Iris pigment epithelial cell (primary cell): Measurements from ENCODE around the gene PRAC2.

ENCODE experiments used
- DNase-seq: peaks from one replicate; pipeline ENCODE4 v3.0.0-alpha.2; 2011; ENCODE audit warnings: low read depth

PRAC2 gene

GRCh38 chr17:48720266-48721008 lies 2.5 kb upstream of the PRAC2 start:
- DNase-seq = no peak

DNA sequence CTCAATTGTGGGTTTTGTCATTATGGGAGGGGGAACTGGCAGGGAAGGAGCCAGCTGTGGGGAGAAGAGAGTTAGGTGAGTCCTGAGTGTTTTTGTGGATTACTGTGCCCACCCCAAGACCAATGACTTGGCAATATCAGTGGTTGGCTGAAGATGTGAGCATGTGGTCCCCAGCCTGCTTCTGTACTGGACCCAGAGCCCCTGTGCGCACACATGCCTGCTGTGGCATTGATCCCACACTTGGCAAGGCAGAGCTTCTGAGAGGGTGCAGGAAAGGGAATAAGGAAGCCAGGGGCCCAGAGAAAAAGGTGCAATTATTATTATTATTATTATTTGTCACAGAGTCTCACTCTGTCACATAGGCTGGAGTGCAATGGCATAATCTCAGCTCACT lies 2.0 kb upstream of the PRAC2 start:
- no peak for DNase-seq

- no peak for DNase-seq
Observed at GRCh38 chr17:48722201-48722907, 631 bp upstream of the PRAC2 start, which contains the start of gene PRAC1. Gene PRAC1 (minus strand): TSS chr17:48722518. CDS start chr17:48722392, 126 bp downstream.

DNA sequence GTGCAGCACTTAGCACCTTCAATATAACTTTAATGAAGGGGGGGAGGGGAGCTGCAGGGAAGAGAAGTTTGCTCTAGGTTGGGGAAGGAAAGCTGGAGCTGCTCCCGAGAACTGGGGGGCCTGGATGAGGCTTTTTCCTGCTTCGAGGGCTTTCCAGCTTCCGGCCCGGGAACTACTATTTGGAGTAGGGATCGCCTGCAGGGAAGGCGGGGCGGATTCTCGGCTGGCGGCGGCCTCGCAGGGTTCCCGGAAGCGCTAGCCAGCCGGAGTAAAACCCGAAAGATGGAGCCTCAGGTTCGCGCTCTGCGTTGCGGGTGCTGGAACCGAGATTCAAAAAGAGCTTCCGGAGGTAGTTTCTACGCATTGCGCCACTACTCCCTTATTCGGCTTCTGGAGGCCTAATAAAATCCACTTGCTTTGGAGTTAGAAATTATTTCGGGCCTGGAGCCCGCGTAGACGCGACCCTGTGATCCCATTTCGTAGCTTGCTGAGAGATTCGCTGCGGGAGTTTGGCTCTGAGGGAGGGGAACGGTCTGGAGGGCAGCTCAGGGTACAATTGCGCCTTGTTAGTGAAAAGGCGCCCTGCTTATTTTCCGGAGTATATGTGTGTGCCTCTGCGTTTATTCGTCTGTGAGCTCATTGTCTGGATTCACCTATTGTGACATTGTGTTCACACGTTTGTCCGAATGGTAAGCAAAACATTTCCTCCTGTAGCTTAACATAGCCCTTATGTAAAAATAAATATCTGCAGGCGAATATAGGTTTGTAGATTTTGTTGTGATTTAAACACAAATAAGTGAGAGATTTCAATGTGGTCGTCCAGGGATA lies 652 bp downstream of the PRAC2 start:
- DNase-seq = no peak

GRCh38 chr17:48724251-48725003 lies 1.4 kb downstream of the PRAC2 start:
- peak; percentile 80 for DNase-seq

GRCh38 chr17:48725004-48725287 lies 2.0 kb downstream of the PRAC2 start:
- DNase-seq = no peak

DNA sequence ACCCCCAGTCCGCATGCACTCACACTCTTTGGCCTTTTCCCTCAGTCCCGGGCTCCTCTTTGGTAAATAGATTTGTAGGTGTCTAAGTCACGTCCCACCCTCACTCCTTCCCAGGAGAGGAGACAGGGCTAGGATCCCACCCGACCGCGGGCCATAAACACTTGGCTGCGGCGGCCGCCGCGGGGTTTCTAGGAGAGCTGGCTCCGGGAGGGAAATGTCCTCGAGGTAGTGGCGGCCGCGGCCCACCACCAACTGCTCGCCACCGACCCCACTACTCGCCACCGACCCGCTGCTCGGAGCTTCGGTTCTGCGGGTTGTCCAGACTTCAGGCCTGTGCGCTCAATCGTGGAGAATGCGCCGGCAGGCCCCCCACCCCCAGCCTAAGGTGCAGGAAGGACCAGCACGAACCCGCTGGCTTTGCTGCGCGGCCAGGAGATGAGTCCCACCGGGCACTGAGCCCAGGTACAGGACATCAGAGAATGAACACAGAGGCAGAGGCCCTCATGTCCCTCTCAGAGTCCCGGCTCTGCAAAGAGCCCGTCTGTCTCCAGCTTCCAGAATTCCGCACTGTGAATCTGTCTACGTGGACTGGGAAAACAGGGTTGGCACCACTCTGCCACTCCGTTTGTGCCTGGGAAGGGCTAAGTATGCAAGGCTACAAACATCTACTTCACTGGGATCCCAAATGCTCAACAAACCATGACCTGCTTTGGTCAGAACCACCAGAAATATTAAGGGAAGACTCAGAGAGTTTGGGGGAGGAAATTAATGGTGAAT lies 2.5 kb downstream of the PRAC2 start:
- no peak for DNase-seq

DNA sequence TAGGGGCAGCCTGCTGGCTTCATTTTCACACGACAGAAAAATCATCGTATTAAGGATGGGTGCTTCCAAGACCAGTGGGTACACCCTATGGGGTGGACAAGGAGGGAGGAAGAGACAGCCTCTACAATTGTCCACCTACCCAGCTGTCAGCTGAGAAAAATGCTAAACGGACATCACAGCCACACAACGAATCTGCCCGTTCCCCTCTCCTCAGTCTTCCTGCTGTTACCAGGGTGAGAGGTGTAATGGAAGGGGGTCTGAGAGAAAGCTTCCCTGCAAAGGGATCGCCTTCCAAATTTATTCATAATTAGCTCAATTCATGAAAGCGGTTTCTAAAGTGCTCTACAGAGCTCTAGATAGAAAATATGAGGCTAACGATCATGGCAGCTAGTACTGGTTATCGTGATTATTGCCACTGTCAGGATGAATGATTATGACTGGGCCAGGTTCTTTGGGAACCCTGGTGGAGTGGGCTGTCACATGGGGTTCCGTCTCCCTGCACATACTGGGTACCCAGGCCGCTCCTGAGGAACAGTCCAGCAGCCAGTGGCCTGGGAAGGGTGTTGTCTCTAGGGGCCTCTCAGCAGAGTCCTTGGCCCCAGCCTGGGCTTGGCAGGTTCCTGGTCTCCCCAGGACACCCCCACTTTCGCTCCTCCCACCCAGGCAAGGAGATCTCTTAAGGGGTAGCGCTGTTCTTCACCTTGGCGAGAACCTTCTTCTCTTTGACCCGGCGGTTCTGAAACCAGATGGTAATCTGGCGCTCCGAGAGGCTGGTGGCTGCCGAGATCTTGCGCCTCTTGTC lies 3.3 kb downstream of the PRAC2 start:
- DNase-seq = no peak

DNA sequence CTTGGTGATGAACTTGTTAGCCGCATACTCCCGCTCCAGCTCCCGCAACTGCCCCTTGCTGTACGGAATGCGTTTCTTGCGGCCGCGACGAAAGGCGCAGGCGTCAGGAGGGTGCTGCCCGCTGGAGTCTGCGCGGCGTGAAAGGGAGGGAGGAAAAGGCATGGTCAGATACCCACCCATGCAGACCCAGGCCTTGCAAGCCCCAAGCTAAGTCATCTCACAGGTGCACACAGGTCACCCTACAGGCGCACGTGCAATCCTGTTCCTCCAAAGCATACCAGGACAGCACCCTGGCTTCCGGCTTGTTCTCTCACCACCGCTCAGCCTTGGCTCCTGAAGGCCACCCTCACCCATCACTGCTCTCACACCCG lies 3.9 kb downstream of the PRAC2 start:
- DNase-seq = no peak

- DNase-seq = no peak
Observed at GRCh38 chr17:48727415-48728175, 4.6 kb downstream of the PRAC2 start.

DNA sequence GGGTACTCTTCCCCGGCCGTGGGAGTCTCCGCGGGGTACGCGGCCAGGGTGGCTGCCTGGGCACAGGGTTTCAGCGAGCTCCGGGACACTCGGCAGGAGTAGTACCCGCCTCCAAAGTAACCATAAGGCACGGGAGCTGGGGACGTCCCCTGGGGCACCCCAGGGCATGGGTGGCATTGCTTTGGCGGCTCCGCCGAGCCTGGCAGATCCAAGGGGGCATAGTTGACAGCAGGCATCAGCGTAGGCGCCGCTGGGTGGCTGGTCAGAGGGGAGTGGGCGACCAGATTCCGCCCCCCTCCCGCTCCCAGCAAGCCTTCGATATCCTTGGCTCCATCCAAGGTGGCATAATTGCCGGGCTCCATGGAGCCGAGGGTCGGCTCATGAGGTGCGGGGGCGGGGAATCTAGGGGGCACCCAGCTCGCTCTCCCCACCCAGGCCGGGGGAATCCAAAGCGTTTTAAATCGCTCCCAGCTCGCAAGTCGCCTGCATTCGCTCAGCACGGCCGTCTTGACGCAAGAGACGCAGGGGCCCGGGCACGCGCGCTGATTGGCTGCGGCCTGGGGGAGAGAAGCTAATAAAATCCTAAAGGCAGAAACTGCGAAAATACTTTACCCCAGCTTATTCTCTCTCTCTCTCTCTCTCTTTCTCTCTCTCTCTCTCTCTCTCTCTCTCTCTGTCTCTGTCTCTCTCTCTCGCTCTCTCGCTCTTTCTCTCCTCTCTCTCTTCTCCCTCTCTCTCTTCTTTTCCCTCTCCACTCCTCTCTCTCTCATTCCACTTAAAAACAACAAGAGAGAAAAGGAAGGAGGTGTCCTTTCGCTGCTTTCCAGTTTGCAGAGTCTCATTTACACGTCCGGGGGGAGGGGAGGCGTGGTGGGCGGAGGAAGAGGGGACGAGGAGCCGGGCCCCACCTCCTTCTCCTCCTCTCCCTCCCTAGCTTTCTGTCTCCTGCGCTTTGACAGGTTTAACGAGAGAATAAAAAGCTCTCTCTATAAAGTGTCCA lies 5.5 kb downstream of the PRAC2 start, which contains the start of gene HOXB13:
Gene HOXB13 (minus strand): TSS at position 519 of the 1,000 bp plus-strand sequence. CDS start 157 bp downstream, at position 362.
- DNase-seq = peak; percentile 22

DNA sequence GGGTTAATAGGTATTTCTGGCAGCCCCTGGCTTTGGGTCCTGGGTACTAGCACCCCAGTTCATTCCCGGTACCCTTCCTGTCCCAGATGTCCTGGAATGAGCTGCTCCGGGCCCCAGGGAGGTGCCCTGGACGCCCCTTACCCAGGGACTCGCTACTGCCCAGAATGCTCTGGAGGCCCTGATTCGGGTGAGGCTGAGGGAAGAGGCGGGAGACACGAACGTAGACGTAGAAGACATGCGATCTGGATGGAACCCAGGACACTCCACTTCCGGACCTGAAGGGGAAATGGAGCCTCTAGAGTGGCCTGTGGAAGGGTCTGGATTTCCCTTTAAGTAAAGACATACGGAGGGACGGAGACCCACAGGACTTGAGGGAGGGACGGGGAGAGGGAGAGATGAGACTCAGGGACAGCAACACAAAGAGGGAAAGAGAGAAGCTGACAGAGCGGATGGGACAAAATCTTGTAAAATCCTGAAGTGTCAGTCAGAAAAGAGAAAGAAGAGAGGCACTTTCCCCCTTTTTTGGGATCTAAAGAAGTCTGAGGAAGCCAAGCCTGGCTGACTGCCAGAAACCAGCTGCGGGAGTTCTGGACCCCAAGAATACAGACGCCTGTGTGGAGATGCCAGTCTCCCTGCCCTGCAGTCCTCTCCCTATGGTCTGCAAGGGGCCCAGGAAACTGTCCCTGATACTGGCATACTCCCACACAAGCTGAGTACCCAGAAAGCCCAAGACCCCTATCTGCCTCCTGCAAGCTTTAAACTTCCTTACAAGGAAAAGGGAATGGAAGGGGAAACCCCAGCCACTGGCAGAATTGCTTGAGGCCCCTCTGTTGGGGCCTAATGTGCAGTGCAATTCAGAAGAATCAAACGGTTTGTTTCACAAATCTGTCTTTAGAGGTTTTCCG lies 6.6 kb downstream of the PRAC2 start:
- no peak for DNase-seq

- DNase-seq = no peak
Observed at GRCh38 chr17:48730240-48730550, 7.2 kb downstream of the PRAC2 start.

DNA sequence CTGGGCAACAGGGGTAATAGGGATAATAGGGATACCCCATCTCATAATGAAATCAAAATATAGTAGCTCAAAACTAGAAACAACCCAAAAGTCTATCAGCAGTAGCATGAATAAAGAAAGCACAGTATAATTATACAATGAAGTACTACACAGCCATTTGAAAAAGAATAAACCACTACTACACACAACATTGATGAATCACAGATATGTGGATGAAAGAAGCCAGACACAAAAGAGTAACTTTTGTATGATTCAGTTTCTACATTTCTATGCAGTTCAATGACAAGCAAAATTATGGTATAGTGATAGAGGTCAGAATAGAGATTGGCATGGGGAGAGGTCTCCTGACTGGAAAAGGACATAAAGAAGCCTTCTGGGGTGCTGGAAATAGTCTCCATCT lies 8.4 kb downstream of the PRAC2 start:
- no peak for DNase-seq

DNA sequence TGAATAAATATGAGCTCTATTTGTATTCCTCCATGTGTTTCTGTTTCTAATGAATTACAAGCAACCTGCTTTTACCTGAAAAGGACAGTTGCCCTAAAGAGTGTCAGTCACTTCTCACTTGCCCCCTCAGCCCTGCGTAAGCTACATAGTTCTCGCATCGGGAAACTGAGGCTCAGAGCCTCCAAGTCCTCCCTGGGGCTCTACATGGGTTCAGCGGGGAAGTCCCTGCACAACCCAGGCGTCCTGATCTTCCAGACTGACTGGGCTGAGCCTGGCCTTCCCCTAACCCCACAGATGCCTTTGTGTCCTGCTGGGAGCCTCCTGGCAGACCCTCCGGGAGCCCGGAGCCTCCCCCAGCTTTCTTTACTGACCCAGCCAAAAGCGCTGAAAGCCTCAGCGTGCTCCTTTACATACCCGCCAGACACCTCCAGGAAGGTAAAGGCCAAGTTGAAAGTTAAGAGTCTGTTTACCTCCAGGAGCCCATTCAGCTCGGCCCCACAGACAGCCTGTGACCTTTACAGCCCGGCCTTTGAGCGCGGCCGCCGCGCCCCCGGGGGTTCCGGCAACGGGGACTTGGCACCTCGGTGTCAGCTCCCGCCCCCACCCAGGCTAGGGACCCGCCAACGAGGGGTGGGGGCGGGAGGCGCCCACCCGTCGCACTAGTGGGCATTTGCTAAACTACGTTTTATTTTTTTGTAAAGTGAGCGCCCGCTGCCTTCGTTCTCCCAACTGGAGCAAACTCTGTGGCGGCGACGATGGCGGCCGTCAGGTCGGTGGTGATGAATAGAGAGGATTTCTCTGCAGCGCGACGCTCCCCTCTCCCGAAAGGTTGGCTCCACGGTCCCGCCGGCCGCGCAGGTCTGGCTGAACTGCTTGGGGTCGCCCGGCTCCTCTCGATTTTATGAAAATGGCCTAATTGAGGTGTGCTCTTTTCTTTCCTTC lies 10.0 kb downstream of the PRAC2 start:
- DNase-seq = no peak

- no peak for DNase-seq
Observed at GRCh38 chr17:48733632-48734328, 10.8 kb downstream of the PRAC2 start.
